ENCODE results near the gene PCSK1.

Gene PCSK1

GRCh38 chr5:96468956-96469355 is 35.9 kb upstream of the PCSK1 start:
- Histone ChIP-seq H3K14ac (ENCODE audit: low read length) (no peak overlapping the region), H3K4ac (ENCODE audit: low read length) (no peak overlapping the region), H2BK120ac (ENCODE audit: low read depth, low read length) (no peak overlapping the region), H3K27me3 (ENCODE audit: control insufficient read depth in 3 of 3, insufficient read depth in 3 of 3, low read depth in 1 of 3, low read length in 3 of 3) (no peaks in the 10 kb centered on the region), H2BK5ac (ENCODE audit: low read length) (no peak overlapping the region), H3K4me1 (ENCODE audit: control insufficient read depth in 2 of 2, insufficient read depth in 1 of 2, low read depth in 1 of 2, low read length in 2 of 2) (peaks cover 0 to 5% of the 10 kb centered on the region in 2 donors), H2AFZ (ENCODE audit: low read length) (no peak overlapping the region), H3K23ac (ENCODE audit: low read depth, low read length, poor library complexity) (no peak overlapping the region), H3K79me1 (ENCODE audit: low read depth, low read length) (no peaks in the 10 kb centered on the region), H4K8ac (ENCODE audit: low read depth, low read length) (no peak overlapping the region), H2BK15ac (ENCODE audit: low read length) (no peak overlapping the region), H2AK5ac (ENCODE audit: low read depth, low read length) (no peak overlapping the region), H3K18ac (ENCODE audit: low read length) (no peak overlapping the region), H3K36me3 (replicated peaks in 1 of 2; ENCODE audit: control insufficient read depth in 2 of 2, insufficient read depth in 2 of 2, low read length in 2 of 2) (no peaks in the 10 kb centered on the region), H3K4me2 (ENCODE audit: insufficient read depth, low read length, poor library complexity, severe bottlenecking) (no peak overlapping the region), H2BK12ac (ENCODE audit: low read length) (no peak overlapping the region), H3K4me3 (ENCODE audit: low read length in 2 of 2) (no peak overlapping the region), H3K9ac (ENCODE audit: low read depth, low read length, poor library complexity) (no peak overlapping the region), H3K27ac (replicated peaks; ENCODE audit: low read length) (no peak overlapping the region), H3K9me3 (replicated peaks in 1 of 2; ENCODE audit: control insufficient read depth in 2 of 2, insufficient read depth in 1 of 2, low read depth in 1 of 2, low read length in 2 of 2) (no peaks in the 10 kb centered on the region), H4K91ac (ENCODE audit: low read depth, low read length, poor library complexity) (no peak overlapping the region)
- DNase-seq (ENCODE audit: low spot score) = no peak
- WGBS, 2 donors (ENCODE audit: extremely low coverage in 2 of 2, insufficient read length in 2 of 2, insufficient replicate concordance in 1 of 2) = no CpG with 5 or more reads among the region's 5 CpGs

- Histone ChIP-seq H2BK5ac (ENCODE audit: low read length) (no peak overlapping the region), H3K18ac (ENCODE audit: low read length) (no peak overlapping the region), H3K23ac (ENCODE audit: low read depth, low read length, poor library complexity) (no peak overlapping the region), H3K36me3 (replicated peaks in 1 of 2; ENCODE audit: control insufficient read depth in 2 of 2, insufficient read depth in 2 of 2, low read length in 2 of 2) (no peaks in the 10 kb centered on the region), H3K27me3 (ENCODE audit: control insufficient read depth in 3 of 3, insufficient read depth in 3 of 3, low read depth in 1 of 3, low read length in 3 of 3) (peaks cover 0 to 7% (median 0%) of the 10 kb centered on the region in 3 experiments), H3K9me3 (replicated peaks in 1 of 2; ENCODE audit: control insufficient read depth in 2 of 2, insufficient read depth in 1 of 2, low read depth in 1 of 2, low read length in 2 of 2) (no peaks in the 10 kb centered on the region), H4K8ac (ENCODE audit: low read depth, low read length) (no peak overlapping the region), H3K4me1 (ENCODE audit: control insufficient read depth in 2 of 2, insufficient read depth in 1 of 2, low read depth in 1 of 2, low read length in 2 of 2) (no peaks in the 10 kb centered on the region), H4K91ac (ENCODE audit: low read depth, low read length, poor library complexity) (no peak overlapping the region), H2BK120ac (ENCODE audit: low read depth, low read length) (no peak overlapping the region), H3K4ac (ENCODE audit: low read length) (no peak overlapping the region), H3K9ac (ENCODE audit: low read depth, low read length, poor library complexity) (no peak overlapping the region), H2AFZ (ENCODE audit: low read length) (no peak overlapping the region), H2AK5ac (ENCODE audit: low read depth, low read length) (no peak overlapping the region), H3K14ac (ENCODE audit: low read length) (no peak overlapping the region), H3K27ac (replicated peaks; ENCODE audit: low read length) (no peak overlapping the region), H2BK12ac (ENCODE audit: low read length) (no peak overlapping the region), H3K79me1 (ENCODE audit: low read depth, low read length) (peaks cover 2% of the 10 kb centered on the region), H3K4me3 (ENCODE audit: low read length in 2 of 2) (no peak overlapping the region), H2BK15ac (ENCODE audit: low read length) (no peak overlapping the region), H3K4me2 (ENCODE audit: insufficient read depth, low read length, poor library complexity, severe bottlenecking) (no peak overlapping the region)
- no peak for DNase-seq (ENCODE audit: low spot score)
- WGBS, 2 donors (ENCODE audit: extremely low coverage in 2 of 2, insufficient read length in 2 of 2, insufficient replicate concordance in 1 of 2) = no CpG with 5 or more reads among the region's 2 CpGs
Observed at GRCh38 chr5:96463091-96463490, 30.0 kb upstream of the PCSK1 start.

GRCh38 chr5:96459313-96460121 is 26.5 kb upstream of the PCSK1 start:
- Histone ChIP-seq H3K4me1 (ENCODE audit: control insufficient read depth in 2 of 2, insufficient read depth in 1 of 2, low read depth in 1 of 2, low read length in 2 of 2) (no peaks in the 10 kb centered on the region), H2AFZ (ENCODE audit: low read length) (no peak overlapping the region), H2BK5ac (ENCODE audit: low read length) (no peak overlapping the region), H3K14ac (ENCODE audit: low read length) (no peak overlapping the region), H3K4me3 (ENCODE audit: low read length in 2 of 2) (no peak overlapping the region), H2BK12ac (ENCODE audit: low read length) (no peak overlapping the region), H3K18ac (ENCODE audit: low read length) (no peak overlapping the region), H3K9me3 (replicated peaks in 1 of 2; ENCODE audit: control insufficient read depth in 2 of 2, insufficient read depth in 1 of 2, low read depth in 1 of 2, low read length in 2 of 2) (no peaks in the 10 kb centered on the region), H3K79me1 (ENCODE audit: low read depth, low read length) (peaks cover 2% of the 10 kb centered on the region), H3K27ac (replicated peaks; ENCODE audit: low read length) (no peak overlapping the region), H2BK15ac (ENCODE audit: low read length) (no peak overlapping the region), H2BK120ac (ENCODE audit: low read depth, low read length) (no peak overlapping the region), H3K9ac (ENCODE audit: low read depth, low read length, poor library complexity) (no peak overlapping the region), H3K36me3 (replicated peaks in 1 of 2; ENCODE audit: control insufficient read depth in 2 of 2, insufficient read depth in 2 of 2, low read length in 2 of 2) (no peaks in the 10 kb centered on the region), H3K4me2 (ENCODE audit: insufficient read depth, low read length, poor library complexity, severe bottlenecking) (no peak overlapping the region), H3K27me3 (ENCODE audit: control insufficient read depth in 3 of 3, insufficient read depth in 3 of 3, low read depth in 1 of 3, low read length in 3 of 3) (peaks cover 0 to 7% (median 0%) of the 10 kb centered on the region in 3 experiments), H3K23ac (ENCODE audit: low read depth, low read length, poor library complexity) (no peak overlapping the region), H2AK5ac (ENCODE audit: low read depth, low read length) (no peak overlapping the region), H4K8ac (ENCODE audit: low read depth, low read length) (no peak overlapping the region), H4K91ac (ENCODE audit: low read depth, low read length, poor library complexity) (no peak overlapping the region), H3K4ac (ENCODE audit: low read length) (no peak overlapping the region)
- WGBS, 2 donors (ENCODE audit: extremely low coverage in 2 of 2, insufficient read length in 2 of 2, insufficient replicate concordance in 1 of 2) = no CpG with 5 or more reads among the region's 6 CpGs
- no peak for DNase-seq (ENCODE audit: low spot score)

GRCh38 chr5:96458176-96458575 is 25.1 kb upstream of the PCSK1 start:
- Histone ChIP-seq H4K8ac (ENCODE audit: low read depth, low read length) (no peak overlapping the region), H3K4me1 (ENCODE audit: control insufficient read depth in 2 of 2, insufficient read depth in 1 of 2, low read depth in 1 of 2, low read length in 2 of 2) (no peaks in the 10 kb centered on the region), H2AFZ (ENCODE audit: low read length) (no peak overlapping the region), H3K27ac (replicated peaks; ENCODE audit: low read length) (no peak overlapping the region), H2BK5ac (ENCODE audit: low read length) (no peak overlapping the region), H3K4me2 (ENCODE audit: insufficient read depth, low read length, poor library complexity, severe bottlenecking) (no peak overlapping the region), H3K27me3 (ENCODE audit: control insufficient read depth in 3 of 3, insufficient read depth in 3 of 3, low read depth in 1 of 3, low read length in 3 of 3) (peaks cover 0 to 7% (median 0%) of the 10 kb centered on the region in 3 experiments), H3K23ac (ENCODE audit: low read depth, low read length, poor library complexity) (no peak overlapping the region), H3K36me3 (replicated peaks in 1 of 2; ENCODE audit: control insufficient read depth in 2 of 2, insufficient read depth in 2 of 2, low read length in 2 of 2) (no peaks in the 10 kb centered on the region), H2BK120ac (ENCODE audit: low read depth, low read length) (no peak overlapping the region), H4K91ac (ENCODE audit: low read depth, low read length, poor library complexity) (no peak overlapping the region), H3K4ac (ENCODE audit: low read length) (no peak overlapping the region), H3K9me3 (replicated peaks in 1 of 2; ENCODE audit: control insufficient read depth in 2 of 2, insufficient read depth in 1 of 2, low read depth in 1 of 2, low read length in 2 of 2) (no peaks in the 10 kb centered on the region), H3K14ac (ENCODE audit: low read length) (no peak overlapping the region), H2BK15ac (ENCODE audit: low read length) (no peak overlapping the region), H2AK5ac (ENCODE audit: low read depth, low read length) (no peak overlapping the region), H2BK12ac (ENCODE audit: low read length) (no peak overlapping the region), H3K9ac (ENCODE audit: low read depth, low read length, poor library complexity) (no peak overlapping the region), H3K79me1 (ENCODE audit: low read depth, low read length) (peaks cover 2% of the 10 kb centered on the region), H3K4me3 (ENCODE audit: low read length in 2 of 2) (no peak overlapping the region), H3K18ac (ENCODE audit: low read length) (no peak overlapping the region)
- no peak for DNase-seq (ENCODE audit: low spot score)
- WGBS, 2 donors (ENCODE audit: extremely low coverage in 2 of 2, insufficient read length in 2 of 2, insufficient replicate concordance in 1 of 2) = no CpG with 5 or more reads among the region's 2 CpGs
